PC-3 (cell line): ENCODE results near the gene ASXL2. TPM values are rescaled to one million over a fixed set of nuclear protein-coding genes. Genes with fewer than 3 reads are reported as not detected.
A peak's percentile ranks its signal among the peaks of the same experiment; 100 is the strongest.

Experiments used
- ATAC-seq: fragments of 200-7000 bp; cut with Tn5 transposase; 2 replicates; pipeline ENCODE4 v1.9.1; 2020; ENCODE audit warnings: mild to moderate bottlenecking, moderate library complexity
- Bru-seq: library from RNA; stranded (reverse); fragments of 400-500 nt; gene quantifications from one replicate; lab custom pipeline; 2021; lab: Mats Ljungman, UMichigan
- BruChase-seq, 2 experiments: library from RNA; stranded (reverse); fragments of 400-500 nt; gene quantifications; one replicate each; lab custom pipeline; 2021; lab: Mats Ljungman, UMichigan
- BruUV-seq: library from RNA; stranded (reverse); fragments of 400-500 nt; replicated peaks from 2 replicates; lab custom pipeline; 2021; lab: Mats Ljungman, UMichigan
- CTCF ChIA-PET: fragments of 300-600 bp; sonication (Branson Sonifier 250); formaldehyde crosslinking; loops from one replicate; lab custom pipeline; 2022; ENCODE audit warnings: antibody characterized with exemption; lab: Charles Lee
- POLR2A ChIA-PET: fragments of 300-600 bp; sonication (Branson Sonifier 250); formaldehyde crosslinking; loops from one replicate; lab custom pipeline; 2022; ENCODE audit warnings: antibody characterized with exemption; ENCODE audit not compliant: unreplicated experiment; lab: Charles Lee
- DNase-seq: peaks from one replicate; pipeline ENCODE4 v3.0.0-alpha.2; 2015
- H2AFZ ChIP-seq: fragments of 300-600 bp; sonication (generic); 2 replicates; pipeline ENCODE4 v1.6.0; 2016; ENCODE audit warnings: antibody characterized with exemption, low read length
- H3F3A ChIP-seq: fragments of 300-600 bp; sonication (generic); one replicate; pipeline ENCODE4 v1.6.0; 2017; ENCODE audit warnings: antibody characterized with exemption, low read length, control low read depth, mild to moderate bottlenecking; ENCODE audit not compliant: unreplicated experiment
- H3K27ac ChIP-seq: fragments of 300-600 bp; sonication (generic); 2 replicates; pipeline ENCODE4 v1.5.1; 2016; ENCODE audit warnings: mild to moderate bottlenecking, low read length
- H3K27me3 ChIP-seq: fragments of 300-600 bp; sonication (generic); 2 replicates; pipeline ENCODE4 v1.6.1; 2016; ENCODE audit warnings: low read length, mixed read lengths
- H3K36me3 ChIP-seq: fragments of 300-600 bp; sonication (generic); 2 replicates; pipeline ENCODE4 v1.6.1; 2016; ENCODE audit warnings: low read depth, mixed run types, low read length, mixed read lengths
- H3K4me1 ChIP-seq: fragments of 300-600 bp; sonication (generic); 2 replicates; pipeline ENCODE4 v1.5.1; 2016; ENCODE audit warnings: low read length; ENCODE audit not compliant: insufficient read depth
- H3K4me2 ChIP-seq: fragments of 300-600 bp; sonication (generic); 2 replicates; pipeline ENCODE4 v1.6.0; 2016; ENCODE audit warnings: low read length
- H3K4me3 ChIP-seq: fragments of 300-600 bp; sonication (generic); 2 replicates; pipeline ENCODE4 v1.5.1; 2016; ENCODE audit warnings: mild to moderate bottlenecking, low read length, mixed read lengths
- H3K79me2 ChIP-seq: fragments of 300-600 bp; sonication (generic); 2 replicates; pipeline ENCODE4 v1.6.1; 2017; ENCODE audit warnings: low read length, mixed read lengths
- H3K9ac ChIP-seq: fragments of 300-600 bp; sonication (generic); 2 replicates; pipeline ENCODE4 v1.6.0; 2016; ENCODE audit warnings: mild to moderate bottlenecking, low read length
- H3K9me2 ChIP-seq: fragments of 300-600 bp; sonication (generic); replicated peaks from 2 replicates; pipeline ENCODE4 v1.6.1; 2016; ENCODE audit warnings: mixed run types, low read length, mixed read lengths
- H3K9me3 ChIP-seq: fragments of 300-600 bp; sonication (generic); 2 replicates; pipeline ENCODE4 v1.6.1; 2016; ENCODE audit warnings: low read length, mixed read lengths
- H4K20me1 ChIP-seq: fragments of 300-600 bp; sonication (generic); 2 replicates; pipeline ENCODE4 v1.6.1; 2016; ENCODE audit warnings: low read length, mixed read lengths
- CTCF ChIP-seq: fragments of 300-600 bp; sonication (generic); conservative IDR thresholded peaks from 2 replicates; pipeline ENCODE4 v1.5.1; 2017; ENCODE audit warnings: antibody characterized with exemption, low read depth, mild to moderate bottlenecking, low read length
- EZH2 ChIP-seq: fragments of 300-600 bp; sonication (generic); IDR thresholded peaks from one replicate; pipeline ENCODE4 v1.6.1; 2017; ENCODE audit warnings: antibody characterized with exemption, mild to moderate bottlenecking, low read length; ENCODE audit not compliant: unreplicated experiment
- EZH2phosphoT487 ChIP-seq: fragments of 300-600 bp; sonication (generic); IDR thresholded peaks from 2 replicates; pipeline ENCODE4 v1.6.1; 2018; ENCODE audit warnings: mild to moderate bottlenecking, antibody characterized with exemption, low read length, borderline replicate concordance
- intact Hi-C: fragments of 100-400 bp; cut with micrococcal nuclease; formaldehyde crosslinking; loops from 2 replicates; pipeline ENCODE4 v1.9.0; 2023
- long read RNA-seq: library from polyadenylated mRNA; unstranded; transcript quantifications from one replicate; pipeline ENCODE4 v2.0.0, GENCODE V29; 2021; ENCODE audit not compliant: unreplicated experiment
- total RNA-seq: library from RNA; depleted of rRNA; stranded (reverse); fragments of >200 nt; gene quantifications from 2 replicates; pipeline ENCODE4 v1.2.3, GENCODE V29; 2014; rRNA removed

ASXL2 gene
- total RNA-seq (11.5 and 18.7 TPM in 2 replicates), Bru-seq, nascent RNA (percentile 84 among the genes with signal in this experiment), BruChase-seq, experiment 1, labeled RNA remaining after a 6-hour chase (percentile 80 among the genes with signal in this experiment), BruChase-seq, experiment 2, labeled RNA remaining after a 2-hour chase (percentile 83 among the genes with signal in this experiment)
- long read RNA-seq, partial matches to known transcripts = 1 of 16 reads
- long read RNA-seq, other reads (novel, unspliced or antisense) = 15 of 16 reads

- CTCF ChIA-PET = interaction anchor here (0.5 to 1.2 kb wide), 7 partner anchors 27 to 1089 kb away, joined by 3 to 4 read pairs (median 3); no protein-coding TSS in a partner anchor
Observed at GRCh38 chr2:25878361-25879132, at the start of gene ASXL2. TSS of gene ASXL2 (minus strand) at chr2:25878487. CDS start at chr2:25878222, 265 bp downstream.

GRCh38 chr2:25926984-25927756, 48.9 kb upstream of the ASXL2 start:
- Histone ChIP-seq H3K27ac (no peak overlapping the region), H3K9me3 (no peaks in the 10 kb centered on the region), H3K27me3 (no peaks in the 10 kb centered on the region), H4K20me1 (no peaks in the 10 kb centered on the region), H3K4me2 (no peak overlapping the region), H3K4me1 (no peaks in the 10 kb centered on the region), H3F3A (no peaks in the 10 kb centered on the region), H3K4me3 (no peak overlapping the region), H3K9me2 (no peaks in the 10 kb centered on the region), H3K79me2 (no peaks in the 10 kb centered on the region), H3K36me3 (no peaks in the 10 kb centered on the region), H3K9ac (no peak overlapping the region), H2AFZ (no peak overlapping the region)
- ATAC-seq (no peak), DNase-seq (no peak)
- no peak for TF ChIP-seq CTCF
- TF ChIP-seq EZH2 = no peak
- TF ChIP-seq EZH2phosphoT487 = no peak
- intact Hi-C loops = no loop called here
- POLR2A ChIA-PET = no interaction called here
- BruUV-seq = TSS peak; percentile 27
- CTCF ChIA-PET = interaction anchor here (0.5 kb wide), 1 partner anchor 57 kb away, joined by 4 read pairs; no protein-coding TSS in a partner anchor

More at GRCh38 chr2:25878361-25879132, at the start of gene ASXL2:
- no peaks in the 10 kb centered on the region for H3K9me3 ChIP-seq
- TSS peak; percentile 90 for BruUV-seq
- no peaks in the 10 kb centered on the region for H3K27me3 ChIP-seq
- intact Hi-C loops = loop anchor here (10.0 kb wide), 1 partner anchor 206 kb away; no protein-coding TSS in a partner anchor
- TF ChIP-seq EZH2phosphoT487 = no peak
- TF ChIP-seq CTCF = no peak
- no peak for TF ChIP-seq EZH2
- peaks cover 46% of the 10 kb centered on the region for H3K79me2 ChIP-seq
- 0 out of 2 replicates have a peak, but pooled peaks cover 8% of the 10 kb centered on the region for H4K20me1 ChIP-seq
- H3K9ac ChIP-seq = peak within 1 kb of the TSS; percentile 93
- H3K9me2 ChIP-seq = no peaks in the 10 kb centered on the region
- H3K4me2 ChIP-seq = peak within 1 kb of the TSS; percentile 84
- peak within 1 kb of the TSS; percentile 85 for H2AFZ ChIP-seq
- no peaks in the 10 kb centered on the region for H3F3A ChIP-seq
- H3K4me3 ChIP-seq = peak within 1 kb of the TSS; percentile 94
- peaks cover 25% of the 10 kb centered on the region for H3K4me1 ChIP-seq
- POLR2A ChIA-PET = interaction anchor here (0.5 to 0.9 kb wide), 13 partner anchors 10 to 548 kb away, joined by 3 to 8 read pairs (median 4); no protein-coding TSS in a partner anchor
- H3K36me3 ChIP-seq = no peaks in the 10 kb centered on the region
- H3K27ac ChIP-seq = peak within 1 kb of the TSS; percentile 79
- peak; percentile 98 for DNase-seq
- peak; percentile 85 for ATAC-seq
